Prostate gland (tissue), 2 donors: ENCODE measurements around the gene TXN2.

Source experiments
- POLR2A ChIP-seq: fragments of 450-650 bp; IDR thresholded peaks from one replicate; pipeline ENCODE4 v1.6.1; 2016; ENCODE audit warnings: antibody characterized with exemption, mild to moderate bottlenecking
- POLR2AphosphoS5 ChIP-seq: sonication (generic); formaldehyde crosslinking; IDR thresholded peaks from one replicate; pipeline ENCODE4 v1.6.1; 2017; ENCODE audit warnings: antibody characterized with exemption
- TF ChIP-seq, protein P1 (sequence below), 4 experiments: fragments of 200-600 bp in 2 of 4; fragments of 450-650 bp in 2 of 4; sonication (generic) in 2 of 4; IDR thresholded peaks; 1 replicate in 3 of 4; 2 replicates in 1 of 4; pipeline ENCODE4 v1.5.1; 2016 to 2019; ENCODE audit warnings: antibody characterized with exemption in 4 of 4, mild to moderate bottlenecking in 2 of 4, moderate library complexity in 2 of 4

DNA sequence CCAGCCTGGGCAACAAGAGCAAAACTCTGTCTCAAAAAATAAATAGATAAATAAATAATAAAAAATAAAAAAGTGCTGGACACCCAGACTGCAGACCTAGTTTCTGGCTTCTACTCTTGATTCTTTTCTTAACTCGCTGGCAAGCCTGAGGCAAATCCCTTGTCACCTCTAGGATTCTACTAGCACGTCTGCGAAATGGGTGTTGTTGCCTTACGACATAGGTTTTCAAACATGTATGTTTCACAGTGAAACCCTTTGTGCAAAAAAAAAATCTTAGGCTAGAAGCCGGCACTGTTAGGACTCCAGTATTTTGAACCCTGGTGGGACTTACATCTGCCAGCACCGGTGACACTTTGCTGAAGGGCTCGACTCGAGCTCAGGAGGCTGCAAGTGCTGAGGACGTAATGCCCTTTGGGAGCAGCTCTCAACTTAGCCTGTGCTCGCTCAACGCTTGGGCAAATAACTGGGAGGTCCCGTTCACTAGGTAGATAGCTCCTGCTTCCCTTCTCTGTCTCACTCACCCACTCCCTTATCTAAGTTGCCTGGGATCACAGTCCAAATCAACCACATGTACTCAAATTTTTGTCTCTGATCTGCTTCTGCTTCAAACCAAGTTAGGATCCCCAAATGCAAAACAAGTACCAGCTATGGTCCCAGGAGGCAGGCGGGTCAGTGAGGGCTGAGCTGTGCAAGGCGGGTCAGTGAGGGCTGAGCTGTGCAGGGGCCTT lies 59.0 kb downstream of the TXN2 start:
- TF ChIP-seq, protein P1, sequence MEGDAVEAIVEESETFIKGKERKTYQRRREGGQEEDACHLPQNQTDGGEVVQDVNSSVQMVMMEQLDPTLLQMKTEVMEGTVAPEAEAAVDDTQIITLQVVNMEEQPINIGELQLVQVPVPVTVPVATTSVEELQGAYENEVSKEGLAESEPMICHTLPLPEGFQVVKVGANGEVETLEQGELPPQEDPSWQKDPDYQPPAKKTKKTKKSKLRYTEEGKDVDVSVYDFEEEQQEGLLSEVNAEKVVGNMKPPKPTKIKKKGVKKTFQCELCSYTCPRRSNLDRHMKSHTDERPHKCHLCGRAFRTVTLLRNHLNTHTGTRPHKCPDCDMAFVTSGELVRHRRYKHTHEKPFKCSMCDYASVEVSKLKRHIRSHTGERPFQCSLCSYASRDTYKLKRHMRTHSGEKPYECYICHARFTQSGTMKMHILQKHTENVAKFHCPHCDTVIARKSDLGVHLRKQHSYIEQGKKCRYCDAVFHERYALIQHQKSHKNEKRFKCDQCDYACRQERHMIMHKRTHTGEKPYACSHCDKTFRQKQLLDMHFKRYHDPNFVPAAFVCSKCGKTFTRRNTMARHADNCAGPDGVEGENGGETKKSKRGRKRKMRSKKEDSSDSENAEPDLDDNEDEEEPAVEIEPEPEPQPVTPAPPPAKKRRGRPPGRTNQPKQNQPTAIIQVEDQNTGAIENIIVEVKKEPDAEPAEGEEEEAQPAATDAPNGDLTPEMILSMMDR (IDR thresholded peaks at IDR 0.05), result no peak
- no peak for TF ChIP-seq POLR2AphosphoS5
- TF ChIP-seq POLR2A, result no peak
